Measurements from ENCODE around the gene ATP5ME. TPM values are rescaled to one million over a fixed set of nuclear protein-coding genes. Genes with fewer than 3 reads are reported as not detected.
"Not testable (repeated sequence)": the region's sequence is repeated elsewhere in the genome, so short reads cannot be mapped to it uniquely, and the experiment has no call there.

ATP5ME gene
- total RNA-seq, 2 experiments from 2014 or later: 359 to 388 TPM

GRCh38 chr4:646460-646859, 27.6 kb downstream of the ATP5ME start:
- H4K20me1 ChIP-seq (ENCODE audit: insufficient read depth, low read length): no peaks in the 10 kb centered on the region
- no peaks in the 10 kb centered on the region for H3K36me3 ChIP-seq (ENCODE audit: insufficient read depth, low read length)
- DNase-seq (ENCODE audit: low spot score): no peak
- H3K4me1 ChIP-seq (ENCODE audit: insufficient read depth, low read length, poor library complexity, severe bottlenecking): no peaks in the 10 kb centered on the region
- POLR2A ChIA-PET: no interaction called here
- TF ChIP-seq, protein P1, sequence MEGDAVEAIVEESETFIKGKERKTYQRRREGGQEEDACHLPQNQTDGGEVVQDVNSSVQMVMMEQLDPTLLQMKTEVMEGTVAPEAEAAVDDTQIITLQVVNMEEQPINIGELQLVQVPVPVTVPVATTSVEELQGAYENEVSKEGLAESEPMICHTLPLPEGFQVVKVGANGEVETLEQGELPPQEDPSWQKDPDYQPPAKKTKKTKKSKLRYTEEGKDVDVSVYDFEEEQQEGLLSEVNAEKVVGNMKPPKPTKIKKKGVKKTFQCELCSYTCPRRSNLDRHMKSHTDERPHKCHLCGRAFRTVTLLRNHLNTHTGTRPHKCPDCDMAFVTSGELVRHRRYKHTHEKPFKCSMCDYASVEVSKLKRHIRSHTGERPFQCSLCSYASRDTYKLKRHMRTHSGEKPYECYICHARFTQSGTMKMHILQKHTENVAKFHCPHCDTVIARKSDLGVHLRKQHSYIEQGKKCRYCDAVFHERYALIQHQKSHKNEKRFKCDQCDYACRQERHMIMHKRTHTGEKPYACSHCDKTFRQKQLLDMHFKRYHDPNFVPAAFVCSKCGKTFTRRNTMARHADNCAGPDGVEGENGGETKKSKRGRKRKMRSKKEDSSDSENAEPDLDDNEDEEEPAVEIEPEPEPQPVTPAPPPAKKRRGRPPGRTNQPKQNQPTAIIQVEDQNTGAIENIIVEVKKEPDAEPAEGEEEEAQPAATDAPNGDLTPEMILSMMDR (conservative IDR thresholded peaks at IDR 0.05; ENCODE audit: low read length): no peak
- TF ChIP-seq EZH2phosphoT487 (IDR thresholded peaks at IDR 0.05; ENCODE audit: borderline replicate concordance, low read depth, low read length): no peak
- H3K9me2 ChIP-seq (ENCODE audit: insufficient read depth, low read length): no peaks in the 10 kb centered on the region
- H3K4me2 ChIP-seq (ENCODE audit: low read length): no peak overlapping the region
- H2AFZ ChIP-seq (ENCODE audit: low read length): no peak overlapping the region
- no peaks in the 10 kb centered on the region for H3K9me3 ChIP-seq (ENCODE audit: low read length)
- H3K79me2 ChIP-seq (ENCODE audit: insufficient read depth, low read depth, low read length): no peaks in the 10 kb centered on the region
- H3K27ac ChIP-seq (ENCODE audit: low read depth, low read length, poor library complexity, severe bottlenecking): no peak overlapping the region
- CTCF ChIA-PET (ENCODE audit: unreplicated experiment): no interaction called here
- no peak overlapping the region for H3K4me3 ChIP-seq (ENCODE audit: low read depth, low read length, poor library complexity, severe bottlenecking)
- intact Hi-C loops (cut with micrococcal nuclease; ENCODE audit: unreplicated experiment): no loop called here
- BruUV-seq (replicated peaks): no TSS peak

DNA sequence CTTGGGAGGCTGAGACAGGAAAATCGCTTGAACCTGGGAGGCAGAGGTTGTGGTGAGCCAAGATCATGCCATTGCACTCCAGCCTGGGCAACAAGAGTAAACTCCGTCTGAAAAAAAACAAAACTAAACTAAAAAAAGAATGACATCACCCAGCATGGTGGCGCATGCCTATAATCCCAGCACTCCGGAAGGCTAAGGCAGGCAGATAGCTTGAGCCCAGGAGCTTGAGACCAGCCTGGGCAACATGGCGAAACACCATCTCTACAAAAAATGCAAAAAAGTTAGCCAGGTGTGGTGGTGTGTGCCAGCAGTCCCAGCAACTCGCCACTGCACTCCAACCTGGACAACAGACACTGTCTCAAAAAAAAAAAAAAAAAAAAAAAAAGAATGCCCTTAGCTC, 31.7 kb downstream of the ATP5ME start:
- POLR2A ChIA-PET: interaction anchor here (0.6 to 0.7 kb wide), 2 partner anchors 47 to 297 kb away, joined by 3 to 9 read pairs; no protein-coding TSS in a partner anchor
- BruUV-seq (replicated peaks): not testable (repeated sequence)

GRCh38 chr4:637536-638280, 36.4 kb downstream of the ATP5ME start:
- ChIA-PET POLR2A (no interaction called here), CTCF (ENCODE audit: unreplicated experiment) (no interaction called here)
- H4K20me1 ChIP-seq (ENCODE audit: insufficient read depth, low read length): no peaks in the 10 kb centered on the region
- H3K36me3 ChIP-seq (ENCODE audit: insufficient read depth, low read length): no peaks in the 10 kb centered on the region
- intact Hi-C loops (cut with micrococcal nuclease; ENCODE audit: unreplicated experiment): no loop called here
- TF ChIP-seq, protein P1 (conservative IDR thresholded peaks at IDR 0.05; ENCODE audit: low read length): no peak
- no peak for TF ChIP-seq EZH2phosphoT487 (IDR thresholded peaks at IDR 0.05; ENCODE audit: borderline replicate concordance, low read depth, low read length)
- H3K4me3 ChIP-seq (ENCODE audit: low read depth, low read length, poor library complexity, severe bottlenecking): no peak overlapping the region
- no peak for DNase-seq (ENCODE audit: low spot score)
- no peaks in the 10 kb centered on the region for H3K79me2 ChIP-seq (ENCODE audit: insufficient read depth, low read depth, low read length)
- no peak overlapping the region for H3K27ac ChIP-seq (ENCODE audit: low read depth, low read length, poor library complexity, severe bottlenecking)
- H3K4me2 ChIP-seq (ENCODE audit: low read length): no peak overlapping the region
- H3K9me2 ChIP-seq (ENCODE audit: insufficient read depth, low read length): no peaks in the 10 kb centered on the region
- no peaks in the 10 kb centered on the region for H3K9me3 ChIP-seq (ENCODE audit: low read length)
- H3K4me1 ChIP-seq (ENCODE audit: insufficient read depth, low read length, poor library complexity, severe bottlenecking): no peaks in the 10 kb centered on the region
- H2AFZ ChIP-seq (ENCODE audit: low read length): no peak overlapping the region
- BruUV-seq (replicated peaks): no TSS peak

More for the DNA sequence above, 31.7 kb downstream of the ATP5ME start:
- H3K4me3 ChIP-seq (ENCODE audit: low read depth, low read length, poor library complexity, severe bottlenecking); CTCF ChIA-PET (ENCODE audit: unreplicated experiment); H2AFZ ChIP-seq (ENCODE audit: low read length); H3K36me3 ChIP-seq (ENCODE audit: insufficient read depth, low read length); H3K9me2 ChIP-seq (ENCODE audit: insufficient read depth, low read length); H3K79me2 ChIP-seq (ENCODE audit: insufficient read depth, low read depth, low read length); H4K20me1 ChIP-seq (ENCODE audit: insufficient read depth, low read length); DNase-seq (ENCODE audit: low spot score); H3K27ac ChIP-seq (ENCODE audit: low read depth, low read length, poor library complexity, severe bottlenecking); H3K4me2 ChIP-seq (ENCODE audit: low read length); H3K9me3 ChIP-seq (ENCODE audit: low read length); intact Hi-C loops (cut with micrococcal nuclease; ENCODE audit: unreplicated experiment); H3K4me1 ChIP-seq (ENCODE audit: insufficient read depth, low read length, poor library complexity, severe bottlenecking): not testable (repeated sequence)
